HepG2 (cell line): ENCODE measurements around the gene BRINP1. TPM values are rescaled to one million over a fixed set of nuclear protein-coding genes. Genes with fewer than 3 reads are reported as not detected.

Experiments
- CEBPB ChIP-seq: IDR thresholded peaks from 2 replicates; pipeline ENCODE4 v1.6.1; 2011; ENCODE audit warnings: low read depth, low read length, improper control_type of control experiment, borderline replicate concordance
- NR2C2 ChIP-seq: sonication (generic); formaldehyde crosslinking; IDR thresholded peaks from 2 replicates; pipeline ENCODE4 v1.4.0; 2020; ENCODE audit warnings: missing genetic modification reagents, mild to moderate bottlenecking, moderate library complexity, borderline replicate concordance
- RXRA ChIP-seq: sonication (generic); formaldehyde crosslinking; IDR thresholded peaks from 2 replicates; pipeline ENCODE4 v1.5.1; 2020; ENCODE audit warnings: missing genetic modification reagents
- SOX5 ChIP-seq: IDR thresholded peaks from 2 replicates; pipeline ENCODE4 v1.6.1; 2016; ENCODE audit warnings: borderline replicate concordance
- SOX6 ChIP-seq, 2 experiments: fragments of 450-650 bp in 1 of 2; sonication (generic) in 1 of 2; formaldehyde crosslinking in 1 of 2; IDR thresholded peaks; 2 replicates each; pipeline versions ENCODE4 v1.4.0 to v1.6.1; 2017 to 2020; ENCODE audit warnings: antibody characterized with exemption in 1 of 2, mild to moderate bottlenecking in 1 of 2, missing genetic modification reagents in 1 of 2
- TFDP2 ChIP-seq: sonication (generic); formaldehyde crosslinking; IDR thresholded peaks from 2 replicates; pipeline ENCODE4 v1.4.0; 2020; ENCODE audit warnings: missing genetic modification reagents
- ZNF136 ChIP-seq: sonication (generic); formaldehyde crosslinking; IDR thresholded peaks from 2 replicates; pipeline ENCODE4 v1.8.1; 2022; ENCODE audit warnings: low read depth, mild to moderate bottlenecking, moderate library complexity, missing genetic modification reagents
- ZNF580 ChIP-seq: IDR thresholded peaks from 2 replicates; pipeline ENCODE4 v1.6.1; 2016; ENCODE audit warnings: low read depth, borderline replicate concordance
- polyA plus RNA-seq, 8 experiments: library from polyadenylated mRNA; depleted of rRNA in 3 of 8; stranded (reverse) in 7 of 8; unstranded in 1 of 8; fragments of >200 nt; fragmentation: Illumina TruSeq in 4 of 8; extraction: Trizol in 4 of 8; gene quantifications; 2 replicates each; pipeline versions ENCODE4 v1.2.1 to v1.2.3, GENCODE V29; 2011 to 2016; ENCODE audit warnings: low read depth in 4 of 8, missing spikeins in 1 of 8, mixed read lengths in 1 of 8; ENCODE audit not compliant: insufficient read depth in 1 of 8
- total RNA-seq, 5 experiments: library from RNA; depleted of rRNA; stranded (reverse); fragments of >200 nt; fragmentation: Illumina TruSeq; extraction: Trizol; gene quantifications; 2 replicates each; pipeline ENCODE4 v1.2.3, GENCODE V29; 2016; ENCODE audit warnings: low read depth in 1 of 5
- TF ChIP-seq, protein P1 (sequence below): IDR thresholded peaks from 2 replicates; pipeline ENCODE4 v1.6.1; 2016
- TF ChIP-seq, protein P2 (sequence below): IDR thresholded peaks from 2 replicates; pipeline ENCODE4 v1.6.1; 2016

BRINP1 gene
- total and polyA plus RNA-seq, 2 of the 13 experiments (the other 11 are each of a cell fraction or from before 2014, with no cell fraction given), result not detected

GRCh38 chr9:119322184-119322583 lies 47.1 kb downstream of the BRINP1 start (continued):
- TF ChIP-seq ZNF580 (CRISPR knock-in tag) (no peak), SOX5 (CRISPR knock-in tag) (peak; percentile 53; the same call in 1 of the 2 replicates), RXRA (CRISPR knock-in tag) (peak; percentile 86), NR2C2 (CRISPR knock-in tag) (peak; percentile 64; the same call in 1 of the 2 replicates), CEBPB (peak; percentile 54; the same call in 1 of the 2 replicates), SOX6 (IDR thresholded peaks at IDR 0.05) (no peak), SOX6 (CRISPR knock-in tag; IDR thresholded peaks at IDR 0.05) (peak; percentile 52), ZNF136 (CRISPR knock-in tag) (no peak), TFDP2 (peak; percentile 46; the same call in 1 of the 2 replicates)
- TF ChIP-seq, protein P1, sequence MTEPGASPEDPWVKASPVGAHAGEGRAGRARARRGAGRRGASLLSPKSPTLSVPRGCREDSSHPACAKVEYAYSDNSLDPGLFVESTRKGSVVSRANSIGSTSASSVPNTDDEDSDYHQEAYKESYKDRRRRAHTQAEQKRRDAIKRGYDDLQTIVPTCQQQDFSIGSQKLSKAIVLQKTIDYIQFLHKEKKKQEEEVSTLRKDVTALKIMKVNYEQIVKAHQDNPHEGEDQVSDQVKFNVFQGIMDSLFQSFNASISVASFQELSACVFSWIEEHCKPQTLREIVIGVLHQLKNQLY (CRISPR knock-in tag), result 0 out of 2 replicates have a peak, but pooled peaks have one; percentile 30
- TF ChIP-seq, protein P2, sequence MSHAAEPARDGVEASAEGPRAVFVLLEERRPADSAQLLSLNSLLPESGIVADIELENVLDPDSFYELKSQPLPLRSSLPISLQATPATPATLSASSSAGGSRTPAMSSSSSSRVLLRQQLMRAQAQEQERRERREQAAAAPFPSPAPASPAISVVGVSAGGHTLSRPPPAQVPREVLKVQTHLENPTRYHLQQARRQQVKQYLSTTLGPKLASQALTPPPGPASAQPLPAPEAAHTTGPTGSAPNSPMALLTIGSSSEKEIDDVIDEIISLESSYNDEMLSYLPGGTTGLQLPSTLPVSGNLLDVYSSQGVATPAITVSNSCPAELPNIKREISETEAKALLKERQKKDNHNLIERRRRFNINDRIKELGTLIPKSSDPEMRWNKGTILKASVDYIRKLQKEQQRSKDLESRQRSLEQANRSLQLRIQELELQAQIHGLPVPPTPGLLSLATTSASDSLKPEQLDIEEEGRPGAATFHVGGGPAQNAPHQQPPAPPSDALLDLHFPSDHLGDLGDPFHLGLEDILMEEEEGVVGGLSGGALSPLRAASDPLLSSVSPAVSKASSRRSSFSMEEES (CRISPR knock-in tag), result peak; percentile 70
- TF ChIP-seq, all 625 proteins: peak for 49
